HepG2 (cell line): ENCODE data around the gene CAPN7. TPM values are rescaled to one million over a fixed set of nuclear protein-coding genes. Genes with fewer than 3 reads are reported as not detected.
A peak's percentile ranks its signal among the peaks of the same experiment; 100 is the strongest.

Experiments
- AFF4 ChIP-seq: sonication (generic); formaldehyde crosslinking; IDR thresholded peaks from 2 replicates; pipeline ENCODE4 v1.4.0; 2020; ENCODE audit warnings: missing genetic modification reagents
- AGO1 ChIP-seq: fragments of 200-400 bp; formaldehyde crosslinking; IDR thresholded peaks from 2 replicates; pipeline ENCODE4 v1.6.1; 2017; ENCODE audit warnings: mild to moderate bottlenecking, low read depth, low read length, moderate library complexity; ENCODE audit not compliant: poor library complexity, severe bottlenecking
- HNRNPH1 ChIP-seq: fragments of 200-400 bp; formaldehyde crosslinking; optimal IDR thresholded peaks from 2 replicates; pipeline ENCODE3; 2017; ENCODE audit warnings: mild to moderate bottlenecking, low read depth, low read length
- HOMEZ ChIP-seq: IDR thresholded peaks from 2 replicates; pipeline ENCODE4 v1.6.1; 2016; ENCODE audit warnings: low read depth
- KDM5A ChIP-seq: fragments of 200-600 bp; sonication (generic); IDR thresholded peaks from 2 replicates; pipeline ENCODE4 v1.7.0; 2018; ENCODE audit warnings: antibody characterized with exemption, mild to moderate bottlenecking, low read length, borderline replicate concordance
- KLF16 ChIP-seq, 2 experiments: sonication (generic) in 1 of 2; formaldehyde crosslinking in 1 of 2; IDR thresholded peaks; 2 replicates each; pipeline versions ENCODE4 v1.6.1 to v1.8.0; 2016 to 2023; ENCODE audit warnings: missing genetic modification reagents in 2 of 2, missing compliant biosample characterization in 1 of 2
- NR3C1 ChIP-seq: sonication (generic); formaldehyde crosslinking; IDR thresholded peaks from 2 replicates; pipeline ENCODE4 v1.4.0; 2020; ENCODE audit warnings: missing genetic modification reagents
- PHB2 ChIP-seq: fragments of 450-650 bp; IDR thresholded peaks from 2 replicates; pipeline ENCODE4 v1.6.1; 2018; ENCODE audit not compliant: partially characterized antibody
- POGZ ChIP-seq: sonication (generic); formaldehyde crosslinking; IDR thresholded peaks from 2 replicates; pipeline ENCODE4 v1.4.0; 2020; ENCODE audit warnings: mild to moderate bottlenecking, missing genetic modification reagents
- SAP130 ChIP-seq: IDR thresholded peaks from 2 replicates; pipeline ENCODE4 v1.6.1; 2016; ENCODE audit warnings: low read depth
- TRIM22 ChIP-seq: fragments of 450-650 bp; IDR thresholded peaks from 2 replicates; pipeline ENCODE4 v1.6.1; 2017
- ZBTB21 ChIP-seq: sonication (generic); formaldehyde crosslinking; IDR thresholded peaks from 2 replicates; pipeline ENCODE4 v1.4.0; 2020; ENCODE audit warnings: missing genetic modification reagents
- ZKSCAN1 ChIP-seq: fragments of 150-350 bp; IDR thresholded peaks from 2 replicates; pipeline ENCODE4 v1.6.1; 2014; ENCODE audit warnings: low read length
- ZNF276 ChIP-seq: sonication (generic); formaldehyde crosslinking; IDR thresholded peaks from 2 replicates; pipeline ENCODE4 v1.4.0; 2020; ENCODE audit warnings: mild to moderate bottlenecking, low read depth, missing genetic modification reagents
- ZNF33A ChIP-seq: sonication (generic); formaldehyde crosslinking; IDR thresholded peaks from 2 replicates; pipeline ENCODE4 v1.5.1; 2020; ENCODE audit warnings: missing genetic modification reagents, mild to moderate bottlenecking, moderate library complexity, borderline replicate concordance
- ZNF354B ChIP-seq: sonication (generic); formaldehyde crosslinking; IDR thresholded peaks from 2 replicates; pipeline ENCODE4 v1.8.0; 2022; ENCODE audit warnings: mild to moderate bottlenecking, missing genetic modification reagents
- ZNF563 ChIP-seq: sonication (generic); formaldehyde crosslinking; IDR thresholded peaks from 2 replicates; pipeline ENCODE4 v1.8.0; 2022; ENCODE audit warnings: mild to moderate bottlenecking, moderate library complexity, missing genetic modification reagents
- ZNF576 ChIP-seq: sonication (generic); formaldehyde crosslinking; IDR thresholded peaks from 2 replicates; pipeline ENCODE4 v1.4.0; 2020; ENCODE audit warnings: mild to moderate bottlenecking, missing genetic modification reagents
- ZNF781 ChIP-seq: sonication (generic); formaldehyde crosslinking; IDR thresholded peaks from 2 replicates; pipeline ENCODE4 v1.5.1; 2020; ENCODE audit warnings: borderline replicate concordance, mild to moderate bottlenecking, missing genetic modification reagents; ENCODE audit errors: not compliant biosample characterization
- polyA plus RNA-seq, 8 experiments: library from polyadenylated mRNA; depleted of rRNA in 3 of 8; stranded (reverse) in 7 of 8; unstranded in 1 of 8; fragments of >200 nt; fragmentation: Illumina TruSeq in 4 of 8; extraction: Trizol in 4 of 8; gene quantifications; 2 replicates each; pipeline versions ENCODE4 v1.2.1 to v1.2.3, GENCODE V29; 2011 to 2016; ENCODE audit warnings: low read depth in 4 of 8, missing spikeins in 1 of 8, mixed read lengths in 1 of 8; ENCODE audit not compliant: insufficient read depth in 1 of 8
- total RNA-seq, 5 experiments: library from RNA; depleted of rRNA; stranded (reverse); fragments of >200 nt; fragmentation: Illumina TruSeq; extraction: Trizol; gene quantifications; 2 replicates each; pipeline ENCODE4 v1.2.3, GENCODE V29; 2016; ENCODE audit warnings: low read depth in 1 of 5

CAPN7 gene
- total and polyA plus RNA-seq, 2 of the 13 experiments (the other 11 are each of a cell fraction or from before 2014, with no cell fraction given), result 16.7 to 36.8 TPM

- TF ChIP-seq ZNF33A (CRISPR knock-in tag) (peak; percentile 70; the same call in 1 of the 2 replicates), SAP130 (CRISPR knock-in tag) (peak; percentile 26; the same call in 1 of the 2 replicates), KLF16 (CRISPR knock-in tag; IDR thresholded peaks at IDR 0.05) (peak in 1 of 2 experiments; percentile 31; a peak in 1 of 4 replicates), AFF4 (CRISPR knock-in tag) (no peak), PHB2 (no peak), ZNF276 (CRISPR knock-in tag) (no peak), AGO1 (no peak), ZKSCAN1 (no peak), ZBTB21 (CRISPR knock-in tag) (no peak), HOMEZ (CRISPR knock-in tag) (no peak), ZNF781 (peak; percentile 41), ZNF576 (0 out of 2 replicates have a peak, but pooled peaks have one; percentile 1), POGZ (CRISPR knock-in tag) (0 out of 2 replicates have a peak, but pooled peaks have one; percentile 17), HNRNPH1 (no peak), ZNF563 (CRISPR knock-in tag) (no peak), TRIM22 (no peak), ZNF354B (CRISPR knock-in tag) (no peak), NR3C1 (CRISPR knock-in tag) (no peak), KDM5A (0 out of 2 replicates have a peak, but pooled peaks have one; percentile 35)
Measured at GRCh38 chr3:15206662-15207576, 873 bp downstream of the CAPN7 start (continued).
